Fibroblast of villous mesenchyme (primary cell): ENCODE data around the gene KCNAB1. TPM values are rescaled to one million over a fixed set of nuclear protein-coding genes. Genes with fewer than 3 reads are reported as not detected.

Experiments used
- DNase-seq: peaks from one replicate; pipeline ENCODE4 v3.0.0-alpha.2; 2010; ENCODE audit warnings: low read depth
- H3K4me3 ChIP-seq: 2 replicates; pipeline ENCODE4 v1.5.1; 2011; ENCODE audit warnings: low read depth, mild to moderate bottlenecking, low read length
- total RNA-seq: library from RNA; depleted of rRNA; stranded (reverse); fragments of >200 nt; gene quantifications from 2 replicates; pipeline ENCODE4 v1.2.3, GENCODE V29; 2012
- TF ChIP-seq, protein P1 (sequence below): IDR thresholded peaks from 2 replicates; pipeline ENCODE4 v1.5.1; 2012; ENCODE audit warnings: low read depth, mild to moderate bottlenecking, low read length; ENCODE audit not compliant: insufficient read depth

Gene KCNAB1
- total RNA-seq, 1 donor = not detected

DNA sequence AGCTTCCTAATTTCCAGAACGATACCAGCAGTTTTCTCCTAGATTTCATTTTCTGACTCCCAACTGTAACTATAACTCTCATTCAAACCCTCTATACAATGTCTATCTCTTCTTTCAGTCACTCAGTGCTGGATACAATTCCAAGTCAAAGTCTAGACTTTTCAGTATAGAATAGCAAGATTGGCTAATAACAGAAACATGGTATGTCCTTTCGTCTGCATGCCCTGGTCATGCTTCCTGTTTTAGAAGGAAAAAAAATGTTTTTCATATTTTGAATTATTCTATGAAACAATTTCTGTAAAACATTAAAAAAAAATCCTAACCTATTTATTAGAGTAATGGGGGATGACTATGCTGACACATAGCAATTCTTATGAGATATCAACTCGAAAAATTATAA is 180.0 kb downstream of the KCNAB1 start:
- no peak for DNase-seq
- H3K4me3 ChIP-seq = no peak overlapping the region
- TF ChIP-seq, protein P1, sequence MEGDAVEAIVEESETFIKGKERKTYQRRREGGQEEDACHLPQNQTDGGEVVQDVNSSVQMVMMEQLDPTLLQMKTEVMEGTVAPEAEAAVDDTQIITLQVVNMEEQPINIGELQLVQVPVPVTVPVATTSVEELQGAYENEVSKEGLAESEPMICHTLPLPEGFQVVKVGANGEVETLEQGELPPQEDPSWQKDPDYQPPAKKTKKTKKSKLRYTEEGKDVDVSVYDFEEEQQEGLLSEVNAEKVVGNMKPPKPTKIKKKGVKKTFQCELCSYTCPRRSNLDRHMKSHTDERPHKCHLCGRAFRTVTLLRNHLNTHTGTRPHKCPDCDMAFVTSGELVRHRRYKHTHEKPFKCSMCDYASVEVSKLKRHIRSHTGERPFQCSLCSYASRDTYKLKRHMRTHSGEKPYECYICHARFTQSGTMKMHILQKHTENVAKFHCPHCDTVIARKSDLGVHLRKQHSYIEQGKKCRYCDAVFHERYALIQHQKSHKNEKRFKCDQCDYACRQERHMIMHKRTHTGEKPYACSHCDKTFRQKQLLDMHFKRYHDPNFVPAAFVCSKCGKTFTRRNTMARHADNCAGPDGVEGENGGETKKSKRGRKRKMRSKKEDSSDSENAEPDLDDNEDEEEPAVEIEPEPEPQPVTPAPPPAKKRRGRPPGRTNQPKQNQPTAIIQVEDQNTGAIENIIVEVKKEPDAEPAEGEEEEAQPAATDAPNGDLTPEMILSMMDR = no peak

DNA sequence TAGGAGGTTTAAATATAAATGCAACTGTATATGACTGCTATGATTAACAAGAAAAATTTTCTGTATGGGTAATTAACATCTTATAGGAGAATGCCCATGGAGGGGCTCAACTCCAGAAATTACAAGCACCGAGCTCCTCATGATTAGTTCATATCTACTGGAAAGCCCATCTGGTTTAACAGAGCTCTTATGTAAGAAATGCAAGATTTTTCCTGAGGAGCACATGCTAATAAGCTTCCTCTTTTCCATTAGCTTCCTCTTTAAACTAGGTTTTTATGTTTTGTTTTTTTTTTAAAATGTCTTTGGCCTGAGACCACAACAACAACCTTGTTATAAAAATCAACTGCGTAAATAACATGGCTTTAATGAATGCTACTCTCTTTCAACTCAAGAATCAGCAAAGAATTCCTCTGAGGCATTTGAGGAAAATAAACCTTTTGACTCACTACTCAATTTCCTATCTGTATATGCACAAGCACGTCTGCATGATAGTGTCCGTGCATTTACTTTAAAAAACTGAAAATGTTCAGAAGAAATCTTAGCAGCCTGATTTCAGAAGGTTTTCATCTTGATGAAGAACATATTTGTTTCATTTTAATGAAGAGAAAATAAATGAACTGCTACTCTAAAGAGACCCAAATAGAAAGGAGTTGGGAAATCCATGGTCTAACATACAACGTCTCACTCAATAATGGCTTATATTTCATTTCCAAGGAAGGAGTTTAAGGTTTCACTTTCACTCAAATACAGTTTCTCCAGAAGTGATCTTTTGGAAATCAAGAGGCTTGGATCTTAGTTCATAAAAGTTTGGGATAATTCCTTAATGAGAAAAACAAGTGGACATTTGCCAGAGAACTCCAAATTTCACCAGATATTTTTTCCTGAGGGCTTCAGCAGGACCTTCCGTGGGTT is 180.8 kb downstream of the KCNAB1 start:
- no peak overlapping the region for H3K4me3 ChIP-seq
- TF ChIP-seq, protein P1 = no peak
- DNase-seq = peak; percentile 22

DNA sequence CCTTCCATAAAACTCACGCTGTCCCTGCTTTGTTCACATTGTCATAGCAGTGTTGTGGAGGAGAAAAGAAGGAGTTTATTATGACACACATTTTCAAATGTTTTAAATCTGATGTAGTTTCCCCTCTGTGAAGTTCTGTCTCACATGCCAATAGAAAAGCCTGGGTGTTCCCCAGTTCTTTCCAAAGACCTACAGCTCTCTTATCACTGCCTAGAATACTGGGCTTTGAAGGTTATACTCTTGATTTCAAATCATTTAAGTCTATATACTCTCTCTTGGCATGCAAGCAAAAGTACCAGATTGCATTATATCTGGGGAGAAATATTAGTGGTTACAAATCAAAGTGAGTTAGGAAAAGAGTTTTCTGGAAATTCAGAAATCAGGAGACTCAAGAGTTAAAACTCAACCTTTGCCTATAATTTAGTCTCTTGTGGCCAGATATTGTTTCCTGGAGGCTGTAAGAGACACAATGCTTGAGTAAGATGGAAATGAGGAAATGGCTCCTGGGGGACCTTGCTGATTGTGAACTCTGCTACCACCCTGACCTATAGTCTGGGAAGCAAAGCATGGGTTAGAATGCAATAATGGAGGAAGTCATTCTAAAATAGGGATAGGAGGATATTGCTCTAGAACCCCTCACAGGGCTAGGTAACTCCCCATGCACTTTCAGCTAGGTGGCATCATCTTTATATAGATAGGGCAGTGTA is 182.8 kb downstream of the KCNAB1 start:
- DNase-seq = no peak
- TF ChIP-seq, protein P1 = no peak
- no peak overlapping the region for H3K4me3 ChIP-seq

DNA sequence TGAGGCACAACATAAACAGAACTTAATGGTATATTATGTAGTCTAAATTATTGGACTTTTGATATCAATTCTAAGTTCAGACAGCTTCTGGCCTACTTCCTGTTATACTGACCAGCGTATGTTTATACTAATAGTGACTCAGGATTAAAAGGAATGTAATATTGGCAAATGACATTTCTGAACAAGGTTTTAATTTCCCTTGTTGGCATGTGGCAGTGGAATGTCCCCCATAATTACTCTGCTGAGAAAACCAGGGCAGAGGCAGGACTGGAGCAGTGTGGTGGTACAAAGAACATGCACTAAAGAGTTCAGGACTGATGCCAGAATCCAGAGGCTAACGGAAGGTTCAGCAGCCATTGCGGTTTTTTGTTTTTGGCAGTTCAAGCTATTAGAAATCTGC is 184.0 kb downstream of the KCNAB1 start:
- no peak for DNase-seq
- H3K4me3 ChIP-seq = no peak overlapping the region
- TF ChIP-seq, protein P1 = no peak

DNA sequence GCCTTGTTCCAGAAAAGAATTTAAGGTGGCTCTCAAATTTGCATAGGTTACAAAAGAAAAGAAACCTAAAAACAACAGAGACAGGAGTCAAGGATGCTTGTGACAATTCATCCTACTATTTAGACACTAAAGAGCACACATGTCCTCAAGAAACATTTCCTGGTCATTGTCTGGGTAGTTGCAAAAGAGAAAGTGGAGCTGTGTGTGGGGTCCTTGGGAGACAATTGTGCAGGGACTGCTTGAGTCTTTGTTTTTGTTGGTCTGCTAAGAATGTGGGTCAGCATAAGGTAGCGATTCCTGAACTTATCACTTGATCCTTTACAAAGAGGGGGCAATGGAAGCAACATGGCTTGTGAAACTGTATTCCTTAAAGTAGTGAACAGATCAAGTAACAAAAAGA is 185.3 kb downstream of the KCNAB1 start:
- TF ChIP-seq, protein P1 = no peak
- no peak overlapping the region for H3K4me3 ChIP-seq
- no peak for DNase-seq

DNA sequence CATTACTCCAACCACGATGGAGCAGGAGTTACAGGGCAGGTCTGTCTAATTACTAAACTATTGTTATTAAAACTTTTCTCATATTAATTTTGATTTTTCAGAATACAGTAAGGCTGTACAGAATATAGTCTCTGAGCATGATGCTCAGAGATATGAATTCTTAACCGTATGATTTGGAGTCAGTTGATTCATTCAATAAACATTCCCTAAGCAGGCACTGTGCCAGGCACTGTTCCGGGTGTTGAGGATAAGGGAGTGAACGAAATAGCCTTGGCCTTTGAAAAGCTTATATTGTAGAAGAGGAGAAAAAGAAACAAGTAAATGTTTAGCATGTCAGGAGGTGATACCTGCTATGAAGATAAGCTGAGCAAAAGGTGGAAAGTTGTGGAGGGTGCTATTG is 187.3 kb downstream of the KCNAB1 start:
- TF ChIP-seq, protein P1 = no peak
- peak; percentile 33 for DNase-seq
- H3K4me3 ChIP-seq = no peak overlapping the region
